Measurements from ENCODE around the gene DOCK7.
A peak's percentile ranks its signal among the peaks of the same experiment; 100 is the strongest.
"Not testable (repeated sequence)": the region's sequence is repeated elsewhere in the genome, so short reads cannot be mapped to it uniquely, and the experiment has no call there.

Gene DOCK7

DNA sequence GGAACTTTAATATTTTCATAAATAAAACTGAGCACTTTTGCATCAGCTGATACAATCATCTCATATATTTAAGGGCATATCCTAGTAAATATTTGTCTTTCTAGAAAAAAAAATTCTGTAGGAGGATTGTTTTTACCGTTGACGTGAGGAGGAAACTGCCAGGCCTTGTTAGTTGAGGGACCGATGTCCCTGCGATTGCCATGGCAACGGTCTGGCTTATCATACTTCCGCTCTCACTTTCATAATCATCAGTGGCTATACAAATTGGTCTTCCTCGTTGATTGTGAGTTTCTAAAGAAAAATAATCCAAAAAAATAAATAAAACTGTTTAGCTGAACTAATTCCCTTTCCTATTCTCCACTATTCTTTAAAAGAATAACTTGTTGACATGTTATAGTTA is 160.2 kb downstream of the DOCK7 start:
- peak; percentile 32 to 49 for DNase-seq

GRCh38 chr1:62527346-62527745 is 160.8 kb downstream of the DOCK7 start:
- DNase-seq, result not testable (repeated sequence)

GRCh38 chr1:62523860-62524259 is 164.3 kb downstream of the DOCK7 start:
- no peak for DNase-seq

DNA sequence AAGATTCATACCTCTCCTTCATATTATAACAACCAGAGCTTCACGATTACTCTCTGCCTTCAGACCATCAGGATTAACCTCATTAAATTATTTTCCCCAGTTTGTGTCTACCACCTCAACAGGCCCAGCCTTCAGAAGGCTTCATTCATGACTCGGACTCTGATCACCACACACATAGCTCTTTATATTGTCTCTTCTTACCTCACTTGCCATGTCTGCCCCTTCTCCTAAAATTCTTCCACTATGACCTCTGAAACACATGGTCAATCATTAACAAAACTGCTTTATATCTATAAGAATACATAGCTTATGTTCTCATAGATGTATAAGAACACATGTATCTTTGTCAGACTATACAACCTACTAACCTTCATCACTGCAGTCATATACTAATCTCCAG is 171.6 kb downstream of the DOCK7 start:
- DNase-seq, result peak in 1 of 2 donors; percentile 1

GRCh38 chr1:62514746-62515423 is 173.3 kb downstream of the DOCK7 start:
- peak; percentile 66 to 83 for DNase-seq

- no peak for DNase-seq
Observed at GRCh38 chr1:62513013-62513412, 175.2 kb downstream of the DOCK7 start.

DNA sequence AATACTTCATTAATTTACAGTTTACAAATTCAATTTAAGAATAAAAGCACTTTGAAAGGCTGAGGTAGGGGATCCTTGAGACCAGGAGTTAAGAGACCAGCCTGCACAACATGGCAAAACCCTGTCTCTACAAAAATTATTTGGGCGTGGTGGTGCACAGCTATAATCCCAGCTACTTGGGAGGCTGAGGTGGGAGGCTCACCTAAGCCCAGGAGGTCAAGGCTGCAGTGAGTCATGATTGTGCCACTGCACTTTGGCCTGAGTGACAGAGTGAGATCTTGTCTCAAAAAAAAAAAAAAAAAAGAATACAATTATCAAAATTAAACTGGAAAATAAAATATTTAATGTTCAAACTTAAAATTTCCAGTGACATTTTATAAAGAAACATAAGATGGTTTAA is 179.2 kb downstream of the DOCK7 start:
- no peak for DNase-seq

DNA sequence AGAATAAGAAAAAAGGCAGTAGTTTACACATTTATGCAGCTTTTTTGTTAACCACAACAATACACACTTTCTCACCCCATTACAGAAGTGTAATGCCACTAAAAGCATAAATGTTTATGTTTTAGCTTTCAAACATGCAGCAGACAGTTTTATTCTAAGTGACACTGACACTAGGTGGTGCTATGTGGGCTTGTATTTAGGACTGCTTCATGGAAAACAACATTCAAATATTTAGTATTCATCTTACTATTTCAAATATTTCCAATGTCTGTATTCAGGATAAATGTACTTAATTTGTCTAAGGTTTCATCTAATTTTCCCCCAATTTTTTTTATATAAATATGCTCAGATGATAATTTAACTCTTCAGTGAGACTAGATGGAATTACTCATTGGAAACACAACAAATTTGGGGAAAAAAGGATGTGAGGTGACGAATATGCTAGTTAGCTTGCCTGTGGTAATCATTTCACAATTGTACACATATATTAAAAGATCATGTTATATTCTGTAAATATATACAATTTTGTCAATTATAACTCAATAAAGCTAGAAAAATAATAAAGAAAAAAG is 179.9 kb downstream of the DOCK7 start:
- peak; percentile 43 to 54 for DNase-seq

- no peak for DNase-seq
Observed at GRCh38 chr1:62500210-62500609, 188.0 kb downstream of the DOCK7 start.

- no peak for DNase-seq
Observed at GRCh38 chr1:62494137-62494536, 194.0 kb downstream of the DOCK7 start.

DNA sequence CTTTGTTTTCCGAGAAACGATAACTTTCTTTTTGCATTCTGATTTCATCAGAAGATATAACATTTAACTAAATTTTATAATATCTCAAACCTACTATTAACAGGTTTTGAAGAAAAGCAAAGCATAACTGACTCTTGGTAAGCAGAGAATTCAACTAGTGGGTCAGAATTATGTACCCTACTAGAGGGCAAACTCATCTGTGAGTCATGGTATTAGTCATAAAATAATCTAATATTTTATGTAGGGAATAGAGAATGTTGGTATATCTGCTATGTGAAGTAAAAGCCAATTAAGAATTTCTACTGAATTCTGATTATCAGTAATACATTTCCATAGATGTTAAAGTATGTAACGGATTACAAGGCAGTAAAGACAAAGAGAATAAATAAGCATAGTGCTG is 194.5 kb downstream of the DOCK7 start:
- no peak for DNase-seq

- DNase-seq, result no peak
Observed at GRCh38 chr1:62492521-62492920, 195.7 kb downstream of the DOCK7 start.

GRCh38 chr1:62487956-62488355 is 200.2 kb downstream of the DOCK7 start:
- no peak for DNase-seq

- no peak for DNase-seq
Observed at GRCh38 chr1:62484824-62485468, 203.2 kb downstream of the DOCK7 start.

DNA sequence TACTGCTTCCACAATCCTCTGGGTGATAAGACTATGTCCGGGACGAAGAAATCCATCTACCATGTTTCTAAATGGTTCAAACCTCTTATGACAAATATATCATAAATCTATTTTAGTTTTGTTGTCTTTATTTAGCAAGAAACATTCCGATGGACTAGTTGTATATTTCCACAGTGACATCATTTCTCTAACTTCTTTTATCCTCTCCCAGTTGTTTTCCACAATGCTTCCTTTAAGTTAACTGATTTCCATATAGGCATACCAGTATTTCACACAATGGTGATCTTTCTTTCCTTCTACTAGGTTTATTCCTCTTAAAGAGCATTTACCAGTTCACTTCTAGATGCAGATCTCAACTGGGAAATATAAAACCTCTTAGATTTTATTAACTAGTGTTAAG is 206.5 kb downstream of the DOCK7 start:
- DNase-seq, result no peak

DNA sequence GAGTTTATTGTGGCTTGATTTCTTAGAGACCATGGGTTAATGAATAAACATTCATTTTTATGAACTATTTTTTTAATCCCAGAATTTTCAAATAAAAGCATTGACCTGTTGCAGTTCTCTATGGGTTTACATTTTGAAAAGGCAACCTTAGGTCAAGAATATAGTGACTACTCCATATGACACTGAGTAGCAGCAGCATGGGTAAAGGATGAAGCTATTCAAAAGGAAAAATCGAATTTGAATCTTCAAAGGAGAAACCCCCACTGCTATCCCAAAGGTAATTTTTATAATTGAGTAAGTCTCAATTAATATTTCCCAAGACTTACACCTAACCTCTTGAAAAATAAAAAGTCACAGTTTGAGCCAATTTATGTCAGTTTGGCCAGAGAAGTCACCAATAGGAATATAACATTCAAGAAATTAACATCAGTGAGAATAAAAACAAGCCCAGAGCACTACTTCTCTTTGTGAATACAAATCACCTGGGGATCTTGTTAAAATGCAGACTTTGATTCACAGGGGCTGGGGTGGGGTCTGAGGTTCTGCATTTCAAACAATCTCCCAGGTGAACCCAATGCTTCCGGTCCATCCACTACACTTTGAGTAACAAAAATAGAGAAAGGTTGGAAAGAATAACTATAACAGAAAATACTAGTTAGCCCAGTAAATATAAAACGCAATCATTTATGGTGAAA is 211.5 kb downstream of the DOCK7 start:
- no peak for DNase-seq

DNA sequence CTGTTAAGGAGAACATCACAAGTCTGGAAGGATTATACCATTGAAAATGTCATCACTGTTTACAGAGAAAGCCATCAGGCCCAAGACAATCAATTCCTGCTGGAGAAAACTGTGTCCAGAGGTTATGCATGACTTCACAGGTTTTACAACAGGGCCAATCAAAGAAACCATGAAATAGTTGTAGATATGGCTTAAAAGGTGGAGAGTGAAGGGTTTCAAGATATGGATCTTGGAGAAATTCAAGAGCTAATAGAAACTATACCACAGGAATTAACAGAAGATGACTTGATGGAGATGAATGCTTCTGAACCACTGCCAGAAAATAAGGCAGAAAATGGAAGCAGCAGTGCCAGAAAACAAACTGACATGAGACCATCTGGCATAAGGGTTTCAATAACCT is 221.1 kb downstream of the DOCK7 start:
- DNase-seq, result no peak

DNA sequence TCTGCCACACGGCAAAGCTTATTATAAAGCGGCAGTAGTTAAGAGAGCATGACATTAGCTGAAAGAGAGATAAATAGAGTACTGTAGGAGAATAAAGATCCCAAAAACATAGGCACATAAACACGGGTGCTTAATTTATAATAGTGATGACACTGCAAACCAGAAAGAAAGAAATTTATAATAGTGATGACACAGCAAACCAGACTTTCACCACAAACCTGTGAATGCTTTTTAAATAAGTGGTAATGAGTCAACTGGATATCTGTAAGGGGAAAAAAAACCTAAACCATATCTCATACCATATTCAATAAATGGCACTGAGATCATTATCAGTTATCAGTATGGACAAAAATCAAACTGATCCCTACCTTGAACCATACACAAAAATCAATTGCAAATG is 225.8 kb downstream of the DOCK7 start:
- no peak for DNase-seq

- DNase-seq, result peak in 1 of 2 donors; percentile 2
Observed at GRCh38 chr1:62457955-62458354, 230.2 kb downstream of the DOCK7 start.

DNA sequence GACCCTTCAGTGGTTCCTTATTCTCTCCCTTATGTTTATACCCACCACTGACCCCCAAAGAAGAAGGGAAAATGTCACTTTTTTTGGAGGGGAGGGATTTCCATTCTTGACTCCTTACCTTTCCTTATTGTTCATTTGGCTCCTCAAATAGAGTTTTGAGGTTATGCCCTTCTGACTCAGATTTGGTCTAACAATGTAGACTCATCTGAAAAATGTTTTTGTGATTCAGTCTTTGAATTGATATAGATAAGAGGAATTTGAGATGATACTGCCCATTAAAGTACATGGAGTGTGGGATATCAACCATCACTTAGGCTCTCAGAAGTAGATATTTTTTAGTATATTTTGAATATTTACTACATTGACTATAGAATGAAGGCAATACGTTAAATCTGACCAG is 235.2 kb downstream of the DOCK7 start:
- no peak for DNase-seq

GRCh38 chr1:62450301-62450700 is 237.9 kb downstream of the DOCK7 start:
- no peak for DNase-seq

DNA sequence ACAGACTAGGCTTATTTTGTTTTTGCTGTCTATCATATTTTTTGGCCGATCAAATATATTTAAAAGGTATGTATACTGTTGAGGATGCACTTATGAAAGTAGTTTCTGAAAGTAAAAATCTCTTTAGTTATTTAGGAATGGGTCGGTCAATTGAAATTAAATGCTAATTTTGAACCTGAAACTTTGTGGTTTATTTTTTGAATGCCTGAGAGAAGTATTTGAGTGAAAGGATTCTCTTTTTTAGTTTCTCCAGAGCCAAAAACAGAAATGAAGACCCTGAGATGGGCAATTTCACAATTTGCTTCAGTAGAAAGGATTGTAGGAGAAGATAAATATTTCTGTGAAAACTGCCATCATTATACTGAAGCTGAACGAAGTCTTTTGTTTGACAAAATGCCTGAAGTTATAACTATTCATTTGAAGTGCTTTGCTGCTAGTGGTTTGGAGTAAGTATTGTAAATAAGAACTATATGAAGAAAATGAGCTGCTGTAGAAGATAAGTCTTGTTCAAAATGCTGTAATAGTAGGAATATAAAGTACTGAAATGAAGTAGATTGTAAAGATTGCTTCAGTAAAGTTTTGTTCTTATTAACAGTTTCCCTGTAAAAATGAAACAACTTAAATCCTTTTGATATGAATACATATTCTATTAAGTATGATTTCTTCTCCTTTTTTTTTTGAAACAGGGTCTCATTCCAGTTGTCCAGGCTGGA is 239.8 kb downstream of the DOCK7 start:
- DNase-seq, result no peak

GRCh38 chr1:62444701-62445100 is 243.5 kb downstream of the DOCK7 start:
- DNase-seq, result no peak
